Brain microvascular endothelial cell (primary cell): ENCODE data around the gene NFATC1.

ENCODE experiments used
- DNase-seq: peaks from one replicate; pipeline ENCODE4 v3.0.0-alpha.2; 2020
- H3K27ac ChIP-seq: fragments of 250-450 bp; sonication (Bioruptor Pico); 2 replicates; pipeline ENCODE4 v1.5.1; 2020; ENCODE audit warnings: mild to moderate bottlenecking, moderate library complexity
- H3K27me3 ChIP-seq: fragments of 250-450 bp; sonication (Bioruptor Pico); replicated peaks from 2 replicates; pipeline ENCODE4 v1.5.1; 2020; ENCODE audit warnings: mild to moderate bottlenecking
- H3K36me3 ChIP-seq: fragments of 250-450 bp; sonication (Bioruptor Pico); replicated peaks from 2 replicates; pipeline ENCODE4 v1.5.1; 2020; ENCODE audit warnings: mild to moderate bottlenecking
- H3K4me3 ChIP-seq: 2 replicates; pipeline ENCODE4 v1.5.1; 2011; ENCODE audit warnings: low read depth, mild to moderate bottlenecking, control low read depth, low read length, moderate library complexity
- in situ Hi-C: cut with HindIII; loops from 2 replicates; pipeline ENCODE4 v1.10.0; 2017; ENCODE audit warnings: low sequenced_read_pairs, low pct_ligation_motif_present
- TF ChIP-seq, protein P1 (sequence below): IDR thresholded peaks from 2 replicates; pipeline ENCODE4 v1.5.1; 2011; ENCODE audit warnings: low read depth, mild to moderate bottlenecking, moderate library complexity, low read length, control low read depth, inconsistent platforms; ENCODE audit errors: missing control alignments

The NFATC1 gene

GRCh38 chr18:79528846-79529245 is 133.1 kb downstream of the NFATC1 start:
- Histone ChIP-seq H3K27ac (no peak overlapping the region), H3K4me3 (no peak overlapping the region), H3K36me3 (no peaks in the 10 kb centered on the region), H3K27me3 (peaks cover 53% of the 10 kb centered on the region)
- TF ChIP-seq, protein P1, sequence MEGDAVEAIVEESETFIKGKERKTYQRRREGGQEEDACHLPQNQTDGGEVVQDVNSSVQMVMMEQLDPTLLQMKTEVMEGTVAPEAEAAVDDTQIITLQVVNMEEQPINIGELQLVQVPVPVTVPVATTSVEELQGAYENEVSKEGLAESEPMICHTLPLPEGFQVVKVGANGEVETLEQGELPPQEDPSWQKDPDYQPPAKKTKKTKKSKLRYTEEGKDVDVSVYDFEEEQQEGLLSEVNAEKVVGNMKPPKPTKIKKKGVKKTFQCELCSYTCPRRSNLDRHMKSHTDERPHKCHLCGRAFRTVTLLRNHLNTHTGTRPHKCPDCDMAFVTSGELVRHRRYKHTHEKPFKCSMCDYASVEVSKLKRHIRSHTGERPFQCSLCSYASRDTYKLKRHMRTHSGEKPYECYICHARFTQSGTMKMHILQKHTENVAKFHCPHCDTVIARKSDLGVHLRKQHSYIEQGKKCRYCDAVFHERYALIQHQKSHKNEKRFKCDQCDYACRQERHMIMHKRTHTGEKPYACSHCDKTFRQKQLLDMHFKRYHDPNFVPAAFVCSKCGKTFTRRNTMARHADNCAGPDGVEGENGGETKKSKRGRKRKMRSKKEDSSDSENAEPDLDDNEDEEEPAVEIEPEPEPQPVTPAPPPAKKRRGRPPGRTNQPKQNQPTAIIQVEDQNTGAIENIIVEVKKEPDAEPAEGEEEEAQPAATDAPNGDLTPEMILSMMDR, result peak; percentile 91
- DNase-seq, result peak; percentile 71
- in situ Hi-C loops, result no loop called here

GRCh38 chr18:79529296-79529695 is 133.6 kb downstream of the NFATC1 start:
- Histone ChIP-seq H3K27me3 (peaks cover 56% of the 10 kb centered on the region), H3K27ac (no peak overlapping the region), H3K4me3 (no peak overlapping the region), H3K36me3 (no peaks in the 10 kb centered on the region)
- TF ChIP-seq, protein P1, result no peak
- in situ Hi-C loops, result no loop called here
- no peak for DNase-seq

GRCh38 chr18:79529991-79530390 is 134.3 kb downstream of the NFATC1 start:
- in situ Hi-C loops, result no loop called here
- DNase-seq, result no peak
- H3K27me3 ChIP-seq, result peaks cover 56% of the 10 kb centered on the region

GRCh38 chr18:79530821-79531220 is 135.1 kb downstream of the NFATC1 start:
- in situ Hi-C loops, result no loop called here
- TF ChIP-seq, protein P1, result no peak
- no peak for DNase-seq
- H3K27ac ChIP-seq, result no peak overlapping the region
- no peaks in the 10 kb centered on the region for H3K36me3 ChIP-seq
- H3K27me3 ChIP-seq, result peaks cover 54% of the 10 kb centered on the region
- H3K4me3 ChIP-seq, result no peak overlapping the region

More at GRCh38 chr18:79529991-79530390, 134.3 kb downstream of the NFATC1 start:
- H3K27ac ChIP-seq, result no peak overlapping the region
- TF ChIP-seq, protein P1, result no peak
- no peak overlapping the region for H3K4me3 ChIP-seq
- no peaks in the 10 kb centered on the region for H3K36me3 ChIP-seq

GRCh38 chr18:79531386-79531785 is 135.7 kb downstream of the NFATC1 start:
- H3K27me3 ChIP-seq, result peaks cover 48% of the 10 kb centered on the region
- TF ChIP-seq, protein P1, result no peak
- H3K27ac ChIP-seq, result no peak overlapping the region
- no peak overlapping the region for H3K4me3 ChIP-seq
- no peaks in the 10 kb centered on the region for H3K36me3 ChIP-seq
- no peak for DNase-seq
- in situ Hi-C loops, result no loop called here

- Histone ChIP-seq H3K4me3 (no peak overlapping the region), H3K36me3 (no peaks in the 10 kb centered on the region), H3K27me3 (peaks cover 43% of the 10 kb centered on the region), H3K27ac (no peak overlapping the region)
- in situ Hi-C loops, result no loop called here
- TF ChIP-seq, protein P1, result no peak
- no peak for DNase-seq
These were observed 136.2 kb downstream of the NFATC1 start for GRCh38 chr18:79531926-79532312.
